Heart right ventricle (tissue), 16 donors: ENCODE results near the gene PLAGL2. TPM values are rescaled to one million over a fixed set of nuclear protein-coding genes. Genes with fewer than 3 reads are reported as not detected.

Experiments used
- ATAC-seq, 8 donors: fragments of 200-7000 bp; cut with Tn5 transposase; one replicate each; pipeline ENCODE4 v1.9.1; 2020; ENCODE audit warnings: mild to moderate bottlenecking in 8 of 8, moderate library complexity in 8 of 8, moderate number of reproducible peaks in 1 of 8
- DNase-seq, 2 donors: peaks; one replicate each; pipeline ENCODE4 v3.0.0-alpha.2; 2020
- H3K27ac ChIP-seq, 10 donors: fragments of 200-600 bp; sonication (generic) in 2 of 10; one replicate each; pipeline versions ENCODE4 v1.5.0 to v1.8.0; 2020 to 2022; ENCODE audit warnings: mild to moderate bottlenecking in 3 of 10
- H3K27me3 ChIP-seq, 7 donors: fragments of 200-600 bp; one replicate each; pipeline ENCODE4 v1.8.0; 2021 to 2022; ENCODE audit warnings: mild to moderate bottlenecking in 2 of 7
- H3K36me3 ChIP-seq, 9 donors: fragments of 200-600 bp; sonication (generic) in 1 of 9; one replicate each; pipeline versions ENCODE4 v1.5.0 to v1.8.0; 2020 to 2022; ENCODE audit warnings: mild to moderate bottlenecking in 2 of 9
- H3K4me1 ChIP-seq, 9 donors: fragments of 200-600 bp; sonication (generic) in 1 of 9; one replicate each; pipeline versions ENCODE4 v1.5.0 to v1.8.0; 2020 to 2022; ENCODE audit warnings: mild to moderate bottlenecking in 4 of 9
- H3K4me3 ChIP-seq, 10 donors: fragments of 200-600 bp; sonication (generic) in 2 of 10; one replicate each; pipeline versions ENCODE4 v1.5.0 to v1.8.0; 2020 to 2022; ENCODE audit warnings: mild to moderate bottlenecking in 7 of 10, moderate library complexity in 2 of 10
- H3K9me3 ChIP-seq, 11 donors: fragments of 200-600 bp in 10 of 11; sonication (generic) in 2 of 11; one replicate each; pipeline versions ENCODE4 v1.5.0 to v1.8.0; 2013 to 2022; ENCODE audit warnings: mild to moderate bottlenecking in 2 of 11, control low read depth in 1 of 11, moderate library complexity in 1 of 11
- CTCF ChIP-seq, 9 donors: fragments of 200-600 bp; sonication (generic) in 2 of 9; IDR thresholded peaks; one replicate each; pipeline versions ENCODE4 v1.5.0 to v1.8.0; 2021 to 2022; ENCODE audit warnings: antibody characterized with exemption in 9 of 9, mild to moderate bottlenecking in 5 of 9, moderate library complexity in 1 of 9
- WGBS, 2 donors: extraction: QIAGEN DNeasy Blood & Tissue Kit; methylation state at CpG; one replicate each; pipeline ENCODE4 v1.1.7; 2013; ENCODE audit warnings: inconsistent platforms in 1 of 2; 5-methylcytosine and 5-hydroxymethylcytosine counted together
- intact Hi-C, 10 donors: fragments of 100-400 bp; cut with DNase I; formaldehyde crosslinking; loops; one replicate each; pipeline versions ENCODE4 v1.11.1 to v1.14.2; 2022
- polyA plus RNA-seq, 2 donors: library from polyadenylated mRNA; stranded (reverse); fragments of 200-250 nt; gene quantifications; one replicate each; pipeline ENCODE4 v1.2.3, GENCODE V29; 2013
- total RNA-seq, 10 donors: library from RNA; stranded (reverse); fragmentation: NEBNext Ultra II Directional in 3 of 10; extraction: Animal tissue kit (Norgen Biotek cat#: 25700) in 3 of 10; gene quantifications; one replicate each; pipeline versions ENCODE4 v1.2.1 to v1.2.4, GENCODE V29; 2021 to 2023
- donor health status: Arrhythmogenic right ventricular cardiomyopathy.
- donor health status: ischemic (EF 13 %, LVEDD 7.1; RV severe dilation, severe dysfunction).
- donor health status: healthy with polysubstance abuse.
- donor health status: DM: no; HTN: yes; CAD: no.
- donor health status: DM: no; HTN: no; CAD: no.
- donor health status: ischemic (EF 25% LVEDD 6.9; RV normal size, moderate dysfunction).
- donor health status: ischemic (EF 25% LVEDD 5.7; RV mildly dilated, moderate dysfunction).
- donor health status: healthy.
- donor health status: DM: yes; HTN: yes; CAD: no.
- donor health status: Ischemic cardiomyopathy.
- donor health status: ischemic (EF 35%, LVEDD 5.7; RV mildly dilated, moderate dysfunction).
- donor health status: nonischemic (EF 11% LVEDD 7.7; RV severe dilation, severe dysfunction).
- donor health status: DM: yes; HTN: yes; CAD: no.
- donor health status: PGD.
- donor health status: ischemic (EF 29% LVEDD 5.4; RV normal size, mild dysfunction).
- donor health status: nonischemic (EF 23%, LVEDD 6.1; RV moderate dilation, normal function).

PLAGL2 gene
- total and polyA plus RNA-seq, 12 donors = 1.7 to 12.3 (median 7.5) TPM

- H3K4me3 ChIP-seq = no peak overlapping the region
- peaks cover 3 to 92% (median 39%) of the 10 kb centered on the region in 9 donors for H3K36me3 ChIP-seq
- intact Hi-C loops = no loop called here
- H3K27me3 ChIP-seq = no peaks in the 10 kb centered on the region
- H3K9me3 ChIP-seq = no peaks in the 10 kb centered on the region
- ATAC-seq (no peak), DNase-seq (no peak)
- no peak overlapping the region for H3K27ac ChIP-seq
- TF ChIP-seq CTCF (IDR thresholded peaks at IDR 0.05) = no peak
- WGBS, 2 donors = 96% methylated on average over 9 of the region's 9 CpGs
- H3K4me1 ChIP-seq = peaks cover 0 to 31% (median under 1%) of the 10 kb centered on the region in 9 donors
These were observed 25.7 kb upstream of the PLAGL2 start for GRCh38 chr20:32233286-32233685.

- H3K4me1 ChIP-seq = peaks cover 0 to 40% (median 5%) of the 10 kb centered on the region in 9 donors
- no peak for ATAC-seq
- H3K4me3 ChIP-seq = no peak overlapping the region
- intact Hi-C loops = no loop called here
- TF ChIP-seq CTCF (IDR thresholded peaks at IDR 0.05) = no peak
- H3K27ac ChIP-seq = peak overlapping the region in 1 of 10 donors; percentile 65
- peaks cover 3 to 98% (median 40%) of the 10 kb centered on the region in 9 donors for H3K36me3 ChIP-seq
- no peaks in the 10 kb centered on the region for H3K9me3 ChIP-seq
- DNase-seq = no peak
- no peaks in the 10 kb centered on the region for H3K27me3 ChIP-seq
These were observed 24.9 kb upstream of the PLAGL2 start for GRCh38 chr20:32232326-32232886.

GRCh38 chr20:32231847-32232246 is 24.3 kb upstream of the PLAGL2 start:
- no peak for TF ChIP-seq CTCF (IDR thresholded peaks at IDR 0.05)
- H3K9me3 ChIP-seq = no peaks in the 10 kb centered on the region
- 75 to 86% methylated on average over 4 of the region's 4 CpGs for WGBS, 2 donors
- H3K4me1 ChIP-seq = peaks cover 0 to 45% (median 7%) of the 10 kb centered on the region in 9 donors
- H3K27me3 ChIP-seq = no peaks in the 10 kb centered on the region
- peaks cover 3 to 99% (median 40%) of the 10 kb centered on the region in 9 donors for H3K36me3 ChIP-seq
- ATAC-seq (peak in 1 of 8 donors; percentile 62), DNase-seq (no peak)
- no peak overlapping the region for H3K4me3 ChIP-seq
- H3K27ac ChIP-seq = peak overlapping the region in 1 of 10 donors; percentile 65
- intact Hi-C loops = no loop called here

GRCh38 chr20:32231245-32231644 is 23.7 kb upstream of the PLAGL2 start:
- Histone ChIP-seq H3K36me3 (peaks cover 3 to 98% (median 40%) of the 10 kb centered on the region in 9 donors), H3K27me3 (no peaks in the 10 kb centered on the region), H3K27ac (peak overlapping the region in 1 of 10 donors; percentile 65), H3K4me1 (peaks cover 0 to 49% (median 7%) of the 10 kb centered on the region in 9 donors), H3K9me3 (no peaks in the 10 kb centered on the region), H3K4me3 (no peak overlapping the region)
- no peak for ATAC-seq
- DNase-seq = no peak
- TF ChIP-seq CTCF (IDR thresholded peaks at IDR 0.05) = no peak
- 95 to 98% methylated on average over 4 of the region's 4 CpGs for WGBS, 2 donors
- intact Hi-C loops = no loop called here
